Smooth muscle cell (in vitro differentiated cells): ENCODE measurements around the gene DCDC2. TPM values are rescaled to one million over a fixed set of nuclear protein-coding genes. Genes with fewer than 3 reads are reported as not detected.
A peak's percentile ranks its signal among the peaks of the same experiment; 100 is the strongest.

Experiments used
- DNase-seq: peaks from one replicate; lab custom pipeline; 2025; ENCODE audit not compliant: unreplicated experiment; lab: John Stamatoyannopoulos, UW
- H2AFZ ChIP-seq: fragments of 200-600 bp; sonication (generic); 2 replicates; pipeline ENCODE4 v1.6.0; 2016; ENCODE audit warnings: antibody characterized with exemption, low read depth, mild to moderate bottlenecking
- H3F3A ChIP-seq: fragments of 200-600 bp; sonication (generic); 2 replicates; pipeline ENCODE4 v1.6.0; 2017; ENCODE audit warnings: antibody characterized with exemption, low read depth
- H3K27ac ChIP-seq: fragments of 200-600 bp; sonication (generic); 2 replicates; pipeline ENCODE4 v1.5.1; 2016; ENCODE audit warnings: low read depth, mild to moderate bottlenecking
- H3K27me3 ChIP-seq: fragments of 200-600 bp; sonication (generic); 2 replicates; pipeline ENCODE4 v1.6.1; 2016; ENCODE audit warnings: low read depth, mild to moderate bottlenecking
- H3K36me3 ChIP-seq: fragments of 200-600 bp; sonication (generic); 2 replicates; pipeline ENCODE4 v1.5.1; 2016; ENCODE audit warnings: low read depth
- H3K4me1 ChIP-seq: fragments of 200-600 bp; sonication (generic); 2 replicates; pipeline ENCODE4 v1.5.1; 2016; ENCODE audit warnings: low read depth
- H3K4me2 ChIP-seq: fragments of 200-600 bp; sonication (generic); 2 replicates; pipeline ENCODE4 v1.6.0; 2016; ENCODE audit warnings: mild to moderate bottlenecking
- H3K4me3 ChIP-seq: fragments of 200-600 bp; sonication (generic); 2 replicates; pipeline ENCODE4 v1.5.1; 2016; ENCODE audit warnings: mild to moderate bottlenecking
- H3K79me2 ChIP-seq: fragments of 200-600 bp; sonication (generic); 2 replicates; pipeline ENCODE4 v1.6.0; 2016; ENCODE audit warnings: low read depth, mild to moderate bottlenecking
- H3K9ac ChIP-seq: fragments of 200-600 bp; sonication (generic); 2 replicates; pipeline ENCODE4 v1.6.0; 2016; ENCODE audit warnings: low read depth
- H3K9me3 ChIP-seq: fragments of 200-600 bp; sonication (generic); replicated peaks from 2 replicates; pipeline ENCODE4 v1.5.1; 2016; ENCODE audit warnings: low read depth
- H4K20me1 ChIP-seq: fragments of 200-600 bp; sonication (generic); 2 replicates; pipeline ENCODE4 v1.6.0; 2016; ENCODE audit warnings: low read depth
- WGBS: methylation state at CpG from one replicate; pipeline ENCODE4 v1.1.7; 2016; ENCODE audit warnings: low lambda C conversion rate; 5-methylcytosine and 5-hydroxymethylcytosine counted together
- polyA plus RNA-seq: library from polyadenylated mRNA; unstranded; fragments of >200 nt; fragmentation: Nextera tagmentation; extraction: Ambion mirVana; gene quantifications from 2 replicates; pipeline ENCODE4 v1.2.1, GENCODE V29; 2016
- total RNA-seq: library from RNA; depleted of rRNA; stranded (reverse); fragments of >200 nt; gene quantifications from 2 replicates; pipeline ENCODE4 v1.2.3, GENCODE V29; 2014
- TF ChIP-seq, protein P1 (sequence below): fragments of 200-600 bp; sonication (generic); IDR thresholded peaks from 2 replicates; pipeline ENCODE4 v1.5.1; 2017; ENCODE audit warnings: borderline replicate concordance, mild to moderate bottlenecking, antibody characterized with exemption; ENCODE audit not compliant: insufficient read depth, poor library complexity, severe bottlenecking

DCDC2 gene
- total RNA-seq = not detected in 2 replicates
- polyA plus RNA-seq = not detected in 2 replicates

DNA sequence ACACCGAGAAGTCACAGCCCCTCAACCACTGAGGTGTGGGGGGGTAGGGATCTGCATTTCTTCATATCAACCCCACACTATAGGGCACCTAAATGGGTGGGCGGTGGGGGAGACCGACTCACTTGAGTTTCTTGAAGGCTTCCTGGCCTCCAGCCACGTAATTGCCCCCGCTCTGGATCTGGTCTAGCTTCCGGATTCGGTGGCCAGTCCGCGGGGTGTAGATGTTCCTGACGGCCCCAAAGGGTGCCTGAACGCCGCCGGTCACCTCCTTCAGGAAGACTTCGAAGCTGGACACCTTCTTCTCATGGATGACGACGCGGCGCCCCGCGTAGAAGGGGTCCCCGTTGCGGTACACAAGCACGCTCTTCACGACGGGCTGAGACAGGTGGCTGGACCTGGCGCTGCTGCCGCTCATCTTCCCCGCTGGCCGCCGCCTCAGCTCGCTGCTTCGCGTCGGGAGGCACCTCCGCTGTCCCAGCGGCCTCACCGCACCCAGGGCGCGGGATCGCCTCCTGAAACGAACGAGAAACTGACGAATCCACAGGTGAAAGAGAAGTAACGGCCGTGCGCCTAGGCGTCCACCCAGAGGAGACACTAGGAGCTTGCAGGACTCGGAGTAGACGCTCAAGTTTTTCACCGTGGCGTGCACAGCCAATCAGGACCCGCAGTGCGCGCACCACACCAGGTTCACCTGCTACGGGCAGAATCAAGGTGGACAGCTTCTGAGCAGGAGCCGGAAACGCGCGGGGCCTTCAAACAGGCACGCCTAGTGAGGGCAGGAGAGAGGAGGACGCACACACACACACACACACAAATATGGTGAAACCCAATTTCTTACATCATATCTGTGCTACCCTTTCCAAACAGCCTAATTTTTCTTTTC lies at the start of gene DCDC2:
DCDC2 (minus strand) TSS at position 724 of the 883 bp plus-strand sequence; CDS start at position 415, 309 bp downstream.
- no peak within 1 kb of the TSS for H3K9ac ChIP-seq
- no peak for DNase-seq
- TF ChIP-seq, protein P1, sequence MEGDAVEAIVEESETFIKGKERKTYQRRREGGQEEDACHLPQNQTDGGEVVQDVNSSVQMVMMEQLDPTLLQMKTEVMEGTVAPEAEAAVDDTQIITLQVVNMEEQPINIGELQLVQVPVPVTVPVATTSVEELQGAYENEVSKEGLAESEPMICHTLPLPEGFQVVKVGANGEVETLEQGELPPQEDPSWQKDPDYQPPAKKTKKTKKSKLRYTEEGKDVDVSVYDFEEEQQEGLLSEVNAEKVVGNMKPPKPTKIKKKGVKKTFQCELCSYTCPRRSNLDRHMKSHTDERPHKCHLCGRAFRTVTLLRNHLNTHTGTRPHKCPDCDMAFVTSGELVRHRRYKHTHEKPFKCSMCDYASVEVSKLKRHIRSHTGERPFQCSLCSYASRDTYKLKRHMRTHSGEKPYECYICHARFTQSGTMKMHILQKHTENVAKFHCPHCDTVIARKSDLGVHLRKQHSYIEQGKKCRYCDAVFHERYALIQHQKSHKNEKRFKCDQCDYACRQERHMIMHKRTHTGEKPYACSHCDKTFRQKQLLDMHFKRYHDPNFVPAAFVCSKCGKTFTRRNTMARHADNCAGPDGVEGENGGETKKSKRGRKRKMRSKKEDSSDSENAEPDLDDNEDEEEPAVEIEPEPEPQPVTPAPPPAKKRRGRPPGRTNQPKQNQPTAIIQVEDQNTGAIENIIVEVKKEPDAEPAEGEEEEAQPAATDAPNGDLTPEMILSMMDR = no peak
- no peaks in the 10 kb centered on the region for H3K4me1 ChIP-seq
- no peaks in the 10 kb centered on the region for H3K36me3 ChIP-seq
- H4K20me1 ChIP-seq = no peaks in the 10 kb centered on the region
- no peaks in the 10 kb centered on the region for H3K9me3 ChIP-seq
- WGBS = 96% methylated on average over 61 of the region's 61 CpGs
- H3K4me2 ChIP-seq = no peak within 1 kb of the TSS
- no peak within 1 kb of the TSS for H3K27ac ChIP-seq
- H3K27me3 ChIP-seq = peaks cover 8% of the 10 kb centered on the region
- no peak within 1 kb of the TSS for H2AFZ ChIP-seq
- H3K4me3 ChIP-seq = no peak within 1 kb of the TSS
- no peaks in the 10 kb centered on the region for H3K79me2 ChIP-seq
- H3F3A ChIP-seq = no peaks in the 10 kb centered on the region

- no peak for DNase-seq
- peaks cover 16% of the 10 kb centered on the region for H3K4me1 ChIP-seq
- no peak overlapping the region for H3K4me3 ChIP-seq
- H4K20me1 ChIP-seq = peaks cover 46% of the 10 kb centered on the region
- H3K4me2 ChIP-seq = no peak overlapping the region
- H3F3A ChIP-seq = no peaks in the 10 kb centered on the region
- H3K27me3 ChIP-seq = no peaks in the 10 kb centered on the region
- TF ChIP-seq, protein P1 = no peak
- WGBS = 73% methylated on average over 5 of the region's 5 CpGs
- no peak overlapping the region for H2AFZ ChIP-seq
- H3K79me2 ChIP-seq = peaks cover 43% of the 10 kb centered on the region
- H3K36me3 ChIP-seq = peaks cover 23% of the 10 kb centered on the region
- no peaks in the 10 kb centered on the region for H3K9me3 ChIP-seq
- H3K27ac ChIP-seq = no peak overlapping the region
- no peak overlapping the region for H3K9ac ChIP-seq
Measured at GRCh38 chr6:24405262-24405661, 47.4 kb upstream of the DCDC2 start.

GRCh38 chr6:24403501-24403824 lies 45.6 kb upstream of the DCDC2 start:
- no peak overlapping the region for H3K27ac ChIP-seq
- H3K27me3 ChIP-seq = peaks cover 5% of the 10 kb centered on the region
- peaks cover 16% of the 10 kb centered on the region for H3K4me1 ChIP-seq
- H3K9me3 ChIP-seq = no peaks in the 10 kb centered on the region
- DNase-seq = no peak
- 1% methylated on average over 12 of the region's 12 CpGs for WGBS
- TF ChIP-seq, protein P1 = no peak
- H3K4me2 ChIP-seq = peak overlapping the region; percentile 91
- H3K4me3 ChIP-seq = peak overlapping the region; percentile 76
- peaks cover 31% of the 10 kb centered on the region for H4K20me1 ChIP-seq
- no peaks in the 10 kb centered on the region for H3F3A ChIP-seq
- peak overlapping the region; percentile 76 for H3K9ac ChIP-seq
- peaks cover 43% of the 10 kb centered on the region for H3K79me2 ChIP-seq
- H2AFZ ChIP-seq = peak overlapping the region; percentile 96
- H3K36me3 ChIP-seq = peaks cover 12% of the 10 kb centered on the region
